Coronary artery (tissue), 2 donors: Measurements from ENCODE around the gene ZBTB44.
"Not testable (repeated sequence)": the region's sequence is repeated elsewhere in the genome, so short reads cannot be mapped to it uniquely, and the experiment has no call there.

Experiments used
- DNase-seq: peaks from one replicate; pipeline ENCODE4 v3.0.0-alpha.2; 2017; ENCODE audit warnings: low spot score
- H3K27ac ChIP-seq, 2 donors: fragments of 200-600 bp; sonication (generic); one replicate each; pipeline ENCODE4 v1.5.1; 2016 to 2019
- H3K4me3 ChIP-seq: fragments of 200-600 bp; sonication (generic); 2 replicates; pipeline ENCODE4 v1.5.1; 2016; ENCODE audit warnings: mild to moderate bottlenecking, moderate library complexity
- TF ChIP-seq, protein P1 (sequence below): fragments of 200-600 bp; sonication (generic); IDR thresholded peaks from one replicate; pipeline ENCODE4 v1.5.1; 2019; ENCODE audit warnings: antibody characterized with exemption

The ZBTB44 gene

GRCh38 chr11:130237282-130238006 lies 77.3 kb downstream of the ZBTB44 start:
- DNase-seq, result no peak
- H3K4me3 ChIP-seq, result no peak overlapping the region
- no peak overlapping the region for H3K27ac ChIP-seq
- TF ChIP-seq, protein P1, sequence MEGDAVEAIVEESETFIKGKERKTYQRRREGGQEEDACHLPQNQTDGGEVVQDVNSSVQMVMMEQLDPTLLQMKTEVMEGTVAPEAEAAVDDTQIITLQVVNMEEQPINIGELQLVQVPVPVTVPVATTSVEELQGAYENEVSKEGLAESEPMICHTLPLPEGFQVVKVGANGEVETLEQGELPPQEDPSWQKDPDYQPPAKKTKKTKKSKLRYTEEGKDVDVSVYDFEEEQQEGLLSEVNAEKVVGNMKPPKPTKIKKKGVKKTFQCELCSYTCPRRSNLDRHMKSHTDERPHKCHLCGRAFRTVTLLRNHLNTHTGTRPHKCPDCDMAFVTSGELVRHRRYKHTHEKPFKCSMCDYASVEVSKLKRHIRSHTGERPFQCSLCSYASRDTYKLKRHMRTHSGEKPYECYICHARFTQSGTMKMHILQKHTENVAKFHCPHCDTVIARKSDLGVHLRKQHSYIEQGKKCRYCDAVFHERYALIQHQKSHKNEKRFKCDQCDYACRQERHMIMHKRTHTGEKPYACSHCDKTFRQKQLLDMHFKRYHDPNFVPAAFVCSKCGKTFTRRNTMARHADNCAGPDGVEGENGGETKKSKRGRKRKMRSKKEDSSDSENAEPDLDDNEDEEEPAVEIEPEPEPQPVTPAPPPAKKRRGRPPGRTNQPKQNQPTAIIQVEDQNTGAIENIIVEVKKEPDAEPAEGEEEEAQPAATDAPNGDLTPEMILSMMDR, result no peak

DNA sequence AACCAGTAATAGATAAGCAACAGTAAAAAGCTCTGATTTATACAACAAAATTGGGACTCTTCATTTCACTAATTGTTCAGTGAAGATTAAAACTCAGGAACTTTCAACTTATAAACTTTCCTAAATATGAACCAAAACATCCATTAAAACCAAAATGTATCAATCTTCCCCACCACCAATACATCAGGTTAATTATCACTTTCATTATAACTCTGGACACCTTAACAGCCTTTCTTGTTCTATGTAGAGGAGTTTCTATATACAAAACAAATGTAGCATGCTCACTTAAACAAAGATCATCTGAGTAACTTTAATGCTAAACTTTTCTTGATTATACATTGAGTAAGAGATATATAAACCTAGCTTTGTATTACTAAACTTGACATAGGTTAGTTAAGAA lies 80.4 kb downstream of the ZBTB44 start:
- no peak overlapping the region for H3K4me3 ChIP-seq
- H3K27ac ChIP-seq, result no peak overlapping the region
- no peak for DNase-seq
- TF ChIP-seq, protein P1, result no peak

GRCh38 chr11:130233888-130234287 lies 80.8 kb downstream of the ZBTB44 start:
- H3K4me3 ChIP-seq, DNase-seq, H3K27ac ChIP-seq: not testable (repeated sequence)

GRCh38 chr11:130233486-130233885 lies 81.2 kb downstream of the ZBTB44 start:
- H3K27ac ChIP-seq, DNase-seq, H3K4me3 ChIP-seq: not testable (repeated sequence)

DNA sequence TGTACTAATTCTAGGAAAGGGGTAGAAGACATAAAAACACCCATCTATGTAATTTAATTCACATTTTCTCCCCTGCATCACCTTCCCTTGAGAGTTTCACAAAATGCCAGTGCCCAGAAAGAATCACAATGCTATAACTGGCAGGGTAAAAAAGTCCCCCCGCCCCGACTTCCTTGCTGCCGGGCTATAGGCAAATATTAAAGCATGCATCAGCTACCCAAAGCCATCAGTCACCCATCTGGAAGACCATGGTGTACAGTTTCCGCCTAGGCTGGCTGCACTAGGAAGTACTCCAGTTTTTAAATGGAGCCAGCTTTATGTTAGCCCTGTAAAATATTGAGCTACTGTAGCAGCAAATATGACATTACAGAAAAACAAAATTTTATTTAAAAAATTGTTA lies 87.3 kb downstream of the ZBTB44 start:
- no peak for DNase-seq
- H3K4me3 ChIP-seq, result no peak overlapping the region
- no peak overlapping the region for H3K27ac ChIP-seq
- TF ChIP-seq, protein P1, result no peak

GRCh38 chr11:130223291-130223971 lies 91.3 kb downstream of the ZBTB44 start:
- TF ChIP-seq, protein P1, result no peak
- Histone ChIP-seq H3K4me3 (no peak overlapping the region), H3K27ac (no peak overlapping the region)
- no peak for DNase-seq

DNA sequence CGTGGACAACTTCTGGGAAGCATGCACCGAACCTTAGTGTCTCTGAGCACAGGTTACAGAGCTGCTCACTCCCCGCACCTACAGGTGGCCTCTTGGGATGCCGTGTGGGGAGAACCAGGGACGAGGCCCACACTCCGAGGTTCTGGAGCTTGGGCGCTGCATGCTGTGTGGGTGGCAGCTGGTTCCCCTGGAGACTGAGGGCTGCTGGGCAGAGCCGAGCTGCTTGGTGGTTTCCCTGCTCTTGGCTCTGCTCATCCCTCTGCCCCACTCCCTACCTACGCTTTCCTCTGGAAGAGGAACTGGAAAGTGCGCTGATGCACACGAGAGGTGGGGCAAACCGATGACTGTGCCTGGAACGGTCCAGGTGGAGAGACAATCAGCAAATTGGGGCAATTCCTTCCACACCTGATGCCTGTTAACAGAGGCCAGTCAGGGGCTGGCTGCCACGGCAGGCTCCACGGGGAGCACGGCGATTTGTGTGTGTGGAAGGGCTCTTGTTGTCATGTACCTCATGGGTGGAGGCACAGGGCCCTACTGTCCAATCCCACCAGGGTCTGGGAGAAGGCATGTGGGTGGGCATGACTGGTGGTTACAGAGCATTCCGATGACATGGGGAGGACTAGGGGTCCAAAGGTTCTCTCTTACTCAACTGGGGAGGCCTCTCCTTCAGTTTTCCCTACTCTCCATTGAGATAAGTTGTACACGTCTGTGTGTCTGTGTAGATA lies 94.2 kb downstream of the ZBTB44 start:
- no peak for DNase-seq
- H3K4me3 ChIP-seq, result no peak overlapping the region
- H3K27ac ChIP-seq, result no peak overlapping the region
- TF ChIP-seq, protein P1, result no peak

- TF ChIP-seq, protein P1, result no peak
- Histone ChIP-seq H3K4me3 (no peak overlapping the region), H3K27ac (no peak overlapping the region)
- DNase-seq, result no peak
Measured at GRCh38 chr11:130219148-130219547, 95.6 kb downstream of the ZBTB44 start.
